Ovary (tissue), 3 donors: ENCODE measurements around the gene GSTO1.

Experiments
- POLR2A ChIP-seq: fragments of 450-650 bp; IDR thresholded peaks from one replicate; pipeline ENCODE4 v1.6.1; 2017; ENCODE audit warnings: antibody characterized with exemption, mild to moderate bottlenecking, moderate library complexity
- TF ChIP-seq, protein P1 (sequence below), 3 donors: fragments of 450-650 bp in 2 of 3; fragments of 200-600 bp in 1 of 3; IDR thresholded peaks; one replicate each; pipeline versions ENCODE4 v1.5.1 to v1.8.0; 2016 to 2022; ENCODE audit warnings: antibody characterized with exemption in 3 of 3, mild to moderate bottlenecking in 1 of 3
- donor health status: DM: no; HTN: no; CAD: no.

DNA sequence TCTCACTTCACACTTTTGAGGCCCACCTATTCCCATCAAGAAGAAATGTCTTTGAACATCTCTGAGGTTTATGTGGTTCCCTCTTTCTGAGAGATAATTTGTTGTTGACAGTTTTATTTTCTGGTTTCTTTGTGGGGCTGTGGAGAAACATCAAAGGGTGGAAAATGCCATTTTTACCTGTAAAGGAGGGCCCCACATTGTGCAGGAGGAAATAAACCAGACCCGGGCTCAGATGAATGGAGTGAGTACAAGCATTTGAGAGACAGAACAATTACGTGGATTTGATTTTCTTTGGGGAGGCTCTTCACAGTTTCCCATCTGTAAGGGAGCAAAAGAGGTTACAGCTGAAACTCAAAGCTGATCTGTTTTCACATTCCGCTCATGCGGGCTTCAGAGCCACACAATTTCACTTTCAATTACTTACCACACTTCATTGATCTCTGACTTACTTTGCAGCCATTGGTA is 53.8 kb downstream of the GSTO1 start:
- no peak for TF ChIP-seq POLR2A
- TF ChIP-seq, protein P1, sequence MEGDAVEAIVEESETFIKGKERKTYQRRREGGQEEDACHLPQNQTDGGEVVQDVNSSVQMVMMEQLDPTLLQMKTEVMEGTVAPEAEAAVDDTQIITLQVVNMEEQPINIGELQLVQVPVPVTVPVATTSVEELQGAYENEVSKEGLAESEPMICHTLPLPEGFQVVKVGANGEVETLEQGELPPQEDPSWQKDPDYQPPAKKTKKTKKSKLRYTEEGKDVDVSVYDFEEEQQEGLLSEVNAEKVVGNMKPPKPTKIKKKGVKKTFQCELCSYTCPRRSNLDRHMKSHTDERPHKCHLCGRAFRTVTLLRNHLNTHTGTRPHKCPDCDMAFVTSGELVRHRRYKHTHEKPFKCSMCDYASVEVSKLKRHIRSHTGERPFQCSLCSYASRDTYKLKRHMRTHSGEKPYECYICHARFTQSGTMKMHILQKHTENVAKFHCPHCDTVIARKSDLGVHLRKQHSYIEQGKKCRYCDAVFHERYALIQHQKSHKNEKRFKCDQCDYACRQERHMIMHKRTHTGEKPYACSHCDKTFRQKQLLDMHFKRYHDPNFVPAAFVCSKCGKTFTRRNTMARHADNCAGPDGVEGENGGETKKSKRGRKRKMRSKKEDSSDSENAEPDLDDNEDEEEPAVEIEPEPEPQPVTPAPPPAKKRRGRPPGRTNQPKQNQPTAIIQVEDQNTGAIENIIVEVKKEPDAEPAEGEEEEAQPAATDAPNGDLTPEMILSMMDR (IDR thresholded peaks at IDR 0.05): no peak
